H1 (cell line): Measurements from ENCODE around the gene GSK3B. TPM values are rescaled to one million over a fixed set of nuclear protein-coding genes. Genes with fewer than 3 reads are reported as not detected.

Source experiments
- CTCF ChIA-PET: fragments of 300-600 bp; sonication (Branson Sonifier 250); formaldehyde crosslinking; loops from one replicate; lab custom pipeline; 2021; ENCODE audit not compliant: partially characterized antibody; lab: Charles Lee
- POLR2A ChIA-PET: fragments of 300-600 bp; sonication (Branson Sonifier 250); formaldehyde crosslinking; loops from one replicate; lab custom pipeline; 2021; ENCODE audit warnings: inconsistent platforms; ENCODE audit not compliant: partially characterized antibody; lab: Charles Lee
- DNase-seq, 2 experiments: peaks; one replicate each; pipeline versions ENCODE4 v3.0.0 to v3.0.0-alpha.2; 2010 to 2022; ENCODE audit warnings: low spot score in 2 of 2, low read depth in 1 of 2, mixed read lengths in 1 of 2
- FAIRE-seq: peaks from 2 replicates; lab custom pipeline; 2011; peaks lifted over from hg19 to GRCh38; lab: Jason Lieb, UNC
- H2AFZ ChIP-seq: 2 replicates; pipeline ENCODE4 v1.8.1; 2012; ENCODE audit warnings: low read length, inconsistent platforms
- H2AK5ac ChIP-seq: 2 replicates; pipeline ENCODE4 v1.6.1; 2013; ENCODE audit warnings: low read depth, low read length
- H2BK120ac ChIP-seq: replicated peaks from 2 replicates; pipeline ENCODE3; 2013; ENCODE audit warnings: low read depth, low read length, inconsistent platforms
- H2BK12ac ChIP-seq: 2 replicates; pipeline ENCODE4 v1.6.1; 2013; ENCODE audit warnings: low read depth, low read length
- H2BK15ac ChIP-seq: 2 replicates; pipeline ENCODE4 v1.6.1; 2013; ENCODE audit warnings: low read length
- H2BK20ac ChIP-seq: 2 replicates; pipeline ENCODE4 v1.6.1; 2013; ENCODE audit warnings: low read length
- H2BK5ac ChIP-seq: 2 replicates; pipeline ENCODE4 v1.6.1; 2013; ENCODE audit warnings: low read depth, low read length
- H3K14ac ChIP-seq: 2 replicates; pipeline ENCODE4 v1.6.1; 2013; ENCODE audit warnings: inconsistent platforms; ENCODE audit not compliant: insufficient read length
- H3K18ac ChIP-seq: 2 replicates; pipeline ENCODE4 v1.6.1; 2013; ENCODE audit warnings: low read length; ENCODE audit errors: extremely low read depth
- H3K23ac ChIP-seq: 2 replicates; pipeline ENCODE4 v1.6.1; 2013; ENCODE audit warnings: inconsistent platforms; ENCODE audit not compliant: insufficient read length
- H3K23me2 ChIP-seq: 2 replicates; pipeline ENCODE4 v1.6.1; 2013; ENCODE audit warnings: low read depth, low read length
- H3K27ac ChIP-seq: 2 replicates; pipeline ENCODE4 v1.6.1; 2011; ENCODE audit warnings: low read depth, low read length, inconsistent platforms
- H3K27me3 ChIP-seq, 4 experiments: replicated peaks in 1 of 4; 1 replicate in 1 of 4; 2 replicates in 3 of 4; pipeline versions ENCODE4 v1.6.1 to v1.8.1; 2011 to 2013; ENCODE audit warnings: low read length in 3 of 4, mild to moderate bottlenecking in 3 of 4, inconsistent platforms in 2 of 4, mixed read lengths in 2 of 4, moderate library complexity in 1 of 4; ENCODE audit not compliant: control insufficient read depth in 3 of 4, insufficient read depth in 3 of 4; ENCODE audit errors: extremely low read depth in 1 of 4
- H3K36me3 ChIP-seq, 4 experiments: 2 replicates each; pipeline versions ENCODE4 v1.6.1 to v1.8.1; 2011 to 2013; ENCODE audit warnings: mild to moderate bottlenecking in 4 of 4, low read length in 3 of 4, moderate library complexity in 2 of 4, control low read depth in 1 of 4, inconsistent platforms in 1 of 4; ENCODE audit not compliant: insufficient read depth in 4 of 4, control insufficient read depth in 2 of 4
- H3K4ac ChIP-seq: replicated peaks from 2 replicates; pipeline ENCODE3; 2013; ENCODE audit warnings: low read length, low read depth, mixed read lengths, inconsistent platforms; ENCODE audit not compliant: insufficient read length
- H3K4me1 ChIP-seq, 4 experiments: replicated peaks in 1 of 4; 1 replicate in 1 of 4; 2 replicates in 3 of 4; pipeline versions ENCODE4 v1.6.1 to v1.8.1; 2011 to 2013; ENCODE audit warnings: low read length in 3 of 4, inconsistent platforms in 2 of 4, mixed read lengths in 1 of 4; ENCODE audit not compliant: insufficient read depth in 4 of 4, control insufficient read depth in 3 of 4
- H3K4me2 ChIP-seq, 2 experiments: 2 replicates each; pipeline versions ENCODE4 v1.6.1 to v1.8.1; 2011 to 2013; ENCODE audit warnings: low read depth in 2 of 2, low read length in 2 of 2, control low read depth in 1 of 2, inconsistent platforms in 1 of 2, mild to moderate bottlenecking in 1 of 2; ENCODE audit not compliant: insufficient read depth in 1 of 2
- H3K4me3 ChIP-seq, 4 experiments: fragments of 200-600, 300-600 bp in 1 of 4; sonication (generic), shearing (Covaris generic), sonication (Bioruptor Twin) in 1 of 4; 2 replicates each; pipeline versions ENCODE4 v1.5.1 to v1.8.1; 2011 to 2016; ENCODE audit warnings: low read length in 4 of 4, low read depth in 3 of 4, control low read depth in 2 of 4, inconsistent platforms in 2 of 4, mild to moderate bottlenecking in 2 of 4, mixed read lengths in 1 of 4, moderate library complexity in 1 of 4; ENCODE audit not compliant: insufficient read depth in 2 of 4; ENCODE audit errors: extremely low read depth in 1 of 4
- H3K56ac ChIP-seq: replicated peaks from 2 replicates; pipeline ENCODE3; 2013; ENCODE audit warnings: low read depth, mild to moderate bottlenecking, mixed read lengths, low read length, inconsistent platforms; ENCODE audit not compliant: insufficient read length
- H3K79me1 ChIP-seq: 2 replicates; pipeline ENCODE4 v1.6.1; 2013; ENCODE audit warnings: low read depth, low read length, control low read depth
- H3K79me2 ChIP-seq, 2 experiments: 2 replicates each; pipeline versions ENCODE4 v1.6.1 to v1.8.1; 2012 to 2013; ENCODE audit warnings: low read length in 2 of 2, mild to moderate bottlenecking in 2 of 2, inconsistent platforms in 1 of 2; ENCODE audit not compliant: insufficient read depth in 2 of 2, control insufficient read depth in 1 of 2
- H3K9ac ChIP-seq, 4 experiments: replicated peaks in 1 of 4; 1 replicate in 1 of 4; 2 replicates in 3 of 4; pipeline versions ENCODE4 v1.6.1 to v1.8.1; 2011 to 2013; ENCODE audit warnings: low read depth in 3 of 4, low read length in 3 of 4, control low read depth in 2 of 4, mild to moderate bottlenecking in 2 of 4, moderate library complexity in 2 of 4, inconsistent platforms in 1 of 4; ENCODE audit errors: extremely low read depth in 1 of 4
- H3K9me3 ChIP-seq, 2 experiments: 2 replicates each; pipeline versions ENCODE4 v1.6.1 to v1.8.1; 2012 to 2013; ENCODE audit warnings: mild to moderate bottlenecking in 2 of 2, moderate library complexity in 2 of 2, control low read depth in 1 of 2, inconsistent platforms in 1 of 2, low read depth in 1 of 2, low read length in 1 of 2, mixed read lengths in 1 of 2; ENCODE audit not compliant: insufficient read depth in 2 of 2
- H4K20me1 ChIP-seq, 2 experiments: replicated peaks in 1 of 2; 2 replicates each; pipeline versions ENCODE3 to v1.8.1; 2011 to 2013; ENCODE audit warnings: inconsistent platforms in 2 of 2, low read length in 2 of 2, mild to moderate bottlenecking in 1 of 2; ENCODE audit not compliant: insufficient read depth in 2 of 2, control insufficient read depth in 1 of 2
- H4K5ac ChIP-seq: 2 replicates; pipeline ENCODE4 v1.6.1; 2013; ENCODE audit warnings: low read length, low read depth, mixed read lengths, inconsistent platforms; ENCODE audit not compliant: insufficient read length
- H4K8ac ChIP-seq: 2 replicates; pipeline ENCODE4 v1.8.0; 2013; ENCODE audit warnings: mild to moderate bottlenecking, moderate library complexity, low read length, inconsistent platforms; ENCODE audit not compliant: insufficient read depth; ENCODE audit errors: extremely low read depth
- H4K91ac ChIP-seq: replicated peaks from 2 replicates; pipeline ENCODE3; 2013; ENCODE audit warnings: low read length, mixed read lengths, inconsistent platforms; ENCODE audit not compliant: insufficient read length
- CREB1 ChIP-seq: IDR thresholded peaks from 2 replicates; pipeline ENCODE4 v1.6.1; 2012; ENCODE audit warnings: inconsistent platforms
- GABPA ChIP-seq: IDR thresholded peaks from 2 replicates; pipeline ENCODE4 v1.6.1; 2011; ENCODE audit warnings: mild to moderate bottlenecking, low read length, moderate library complexity, borderline replicate concordance; ENCODE audit not compliant: insufficient read depth
- SAP30 ChIP-seq: fragments of 300-600 bp; sonication (generic); IDR thresholded peaks from 2 replicates; pipeline ENCODE4 v1.7.1; 2012; ENCODE audit warnings: low read length, moderate library complexity, mild to moderate bottlenecking, inconsistent platforms; ENCODE audit not compliant: insufficient read depth, insufficient replicate concordance
- SRF ChIP-seq: IDR thresholded peaks from 2 replicates; pipeline ENCODE4 v1.6.1; 2011; ENCODE audit warnings: mild to moderate bottlenecking, low read depth, low read length, moderate library complexity
- whole genome bisulfite sequencing, 2 experiments: shearing (Covaris generic) in 1 of 2; methylation state at CpG; one replicate each; pipeline versions ENCODE4 v1.1.6 to v1.1.7; 2013 to 2015; ENCODE audit warnings: low lambda C conversion rate in 2 of 2, mixed read lengths in 2 of 2, inconsistent platforms in 1 of 2, low coverage in 1 of 2, missing lambda C conversion rate in 1 of 2; ENCODE audit not compliant: insufficient replicate concordance in 2 of 2, insufficient coverage in 1 of 2, insufficient read length in 1 of 2; ENCODE audit errors: extremely low coverage in 1 of 2, missing lambda C conversion rate in 1 of 2; 5-methylcytosine and 5-hydroxymethylcytosine counted together
- polyA plus RNA-seq, 7 experiments: library from polyadenylated mRNA; depleted of rRNA in 3 of 7; stranded (reverse) in 5 of 7; unstranded in 2 of 7; fragments of >200 nt in 5 of 7; fragments of 200-250 nt in 2 of 7; gene quantifications; 1 replicate in 5 of 7; 2 replicates in 1 of 7; 4 replicates in 1 of 7; pipeline versions ENCODE4 v1.2.1 to v1.2.3, GENCODE V29; 2011 to 2013; ENCODE audit warnings: missing spikeins in 2 of 7, mixed read lengths in 2 of 7
- total RNA-seq: library from RNA; stranded (reverse); fragmentation: NEBNext Ultra II Directional; extraction: Animal tissue kit (Norgen Biotek cat#: 25700); gene quantifications from 2 replicates; pipeline ENCODE4 v1.2.1, GENCODE V29; 2021

Gene GSK3B
- total and polyA plus RNA-seq, 2 of the 8 experiments (the other 6 are each of a cell fraction or from before 2014, with no cell fraction given) = 24.2 to 50.7 TPM

- Histone ChIP-seq H2AFZ (no peak overlapping the region), H3K27ac (no peak overlapping the region), H3K4ac (no peak overlapping the region), H4K5ac (no peak overlapping the region), H4K8ac (no peak overlapping the region), H3K79me2 (peaks cover 37 to 80% of the 10 kb centered on the region in 2 experiments), H2AK5ac (no peak overlapping the region), H3K4me1 (peaks cover 0 to 6% (median under 1%) of the 10 kb centered on the region in 4 experiments; a peak in 5 of 7 replicates), H3K4me2 (peak overlapping the region; percentile 56 to 79), H2BK12ac (no peak overlapping the region), H3K4me3 (peak overlapping the region; percentile 74 to 94 (median 90)), H3K9ac (peak overlapping the region in 2 of 4 experiments; percentile 66 to 75; a peak in 3 of 7 replicates), H3K9me3 (no peaks in the 10 kb centered on the region; a peak in 1 of 4 replicates), H4K91ac (no peak overlapping the region), H3K56ac (no peak overlapping the region), H2BK5ac (no peak overlapping the region), H4K20me1 (peaks cover 11% of the 10 kb centered on the region in 2 experiments), H3K14ac (no peak overlapping the region), H3K36me3 (no peaks in the 10 kb centered on the region; a peak in 1 of 8 replicates), H2BK120ac (no peak overlapping the region), H3K23ac (no peak overlapping the region), H3K23me2 (peaks cover 7% of the 10 kb centered on the region; the same call in 1 of the 2 replicates), H2BK20ac (no peak overlapping the region), H3K18ac (no peak overlapping the region), H3K79me1 (no peaks in the 10 kb centered on the region; the same call in 1 of the 2 replicates), H2BK15ac (no peak overlapping the region), H3K27me3 (no peaks in the 10 kb centered on the region)
- FAIRE-seq (no peak), DNase-seq (no peak)
- no peak for TF ChIP-seq SAP30
- no peak for TF ChIP-seq CREB1
- TF ChIP-seq GABPA = no peak
- no peak for TF ChIP-seq SRF
- ChIA-PET POLR2A (interaction anchor here (0.8 to 1.6 kb wide), 2 partner anchors 12 to 201 kb away, joined by 3 read pairs; no protein-coding TSS in a partner anchor), CTCF (interaction anchor here (2.3 kb wide), 1 partner anchor 8 kb away, joined by 7 read pairs; no protein-coding TSS in a partner anchor)
- WGBS, 2 experiments = 32% methylated on average over 1 of the region's 1 CpG; no CpG with 5 or more reads in 1 of the 2 experiments
Measured at GRCh38 chr3:120092474-120092873, 1.8 kb downstream of the GSK3B start.
